HG03571 (cell line): ENCODE data around the gene MUC12.
"Not testable (repeated sequence)": the region's sequence is repeated elsewhere in the genome, so short reads cannot be mapped to it uniquely, and the experiment has no call there.

Experiments used
- ATAC-seq: cut with Tn5 transposase; IDR thresholded peaks from one replicate; pipeline ENCODE4 v1.9.1; 2021; ENCODE audit not compliant: unreplicated experiment

MUC12 gene, protein sequence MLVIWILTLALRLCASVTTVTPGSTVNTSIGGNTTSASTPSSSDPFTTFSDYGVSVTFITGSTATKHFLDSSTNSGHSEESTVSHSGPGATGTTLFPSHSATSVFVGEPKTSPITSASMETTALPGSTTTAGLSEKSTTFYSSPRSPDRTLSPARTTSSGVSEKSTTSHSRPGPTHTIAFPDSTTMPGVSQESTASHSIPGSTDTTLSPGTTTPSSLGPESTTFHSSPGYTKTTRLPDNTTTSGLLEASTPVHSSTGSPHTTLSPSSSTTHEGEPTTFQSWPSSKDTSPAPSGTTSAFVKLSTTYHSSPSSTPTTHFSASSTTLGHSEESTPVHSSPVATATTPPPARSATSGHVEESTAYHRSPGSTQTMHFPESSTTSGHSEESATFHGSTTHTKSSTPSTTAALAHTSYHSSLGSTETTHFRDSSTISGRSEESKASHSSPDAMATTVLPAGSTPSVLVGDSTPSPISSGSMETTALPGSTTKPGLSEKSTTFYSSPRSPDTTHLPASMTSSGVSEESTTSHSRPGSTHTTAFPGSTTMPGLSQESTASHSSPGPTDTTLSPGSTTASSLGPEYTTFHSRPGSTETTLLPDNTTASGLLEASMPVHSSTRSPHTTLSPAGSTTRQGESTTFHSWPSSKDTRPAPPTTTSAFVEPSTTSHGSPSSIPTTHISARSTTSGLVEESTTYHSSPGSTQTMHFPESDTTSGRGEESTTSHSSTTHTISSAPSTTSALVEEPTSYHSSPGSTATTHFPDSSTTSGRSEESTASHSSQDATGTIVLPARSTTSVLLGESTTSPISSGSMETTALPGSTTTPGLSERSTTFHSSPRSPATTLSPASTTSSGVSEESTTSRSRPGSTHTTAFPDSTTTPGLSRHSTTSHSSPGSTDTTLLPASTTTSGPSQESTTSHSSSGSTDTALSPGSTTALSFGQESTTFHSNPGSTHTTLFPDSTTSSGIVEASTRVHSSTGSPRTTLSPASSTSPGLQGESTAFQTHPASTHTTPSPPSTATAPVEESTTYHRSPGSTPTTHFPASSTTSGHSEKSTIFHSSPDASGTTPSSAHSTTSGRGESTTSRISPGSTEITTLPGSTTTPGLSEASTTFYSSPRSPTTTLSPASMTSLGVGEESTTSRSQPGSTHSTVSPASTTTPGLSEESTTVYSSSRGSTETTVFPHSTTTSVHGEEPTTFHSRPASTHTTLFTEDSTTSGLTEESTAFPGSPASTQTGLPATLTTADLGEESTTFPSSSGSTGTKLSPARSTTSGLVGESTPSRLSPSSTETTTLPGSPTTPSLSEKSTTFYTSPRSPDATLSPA (N-terminal part only)

DNA sequence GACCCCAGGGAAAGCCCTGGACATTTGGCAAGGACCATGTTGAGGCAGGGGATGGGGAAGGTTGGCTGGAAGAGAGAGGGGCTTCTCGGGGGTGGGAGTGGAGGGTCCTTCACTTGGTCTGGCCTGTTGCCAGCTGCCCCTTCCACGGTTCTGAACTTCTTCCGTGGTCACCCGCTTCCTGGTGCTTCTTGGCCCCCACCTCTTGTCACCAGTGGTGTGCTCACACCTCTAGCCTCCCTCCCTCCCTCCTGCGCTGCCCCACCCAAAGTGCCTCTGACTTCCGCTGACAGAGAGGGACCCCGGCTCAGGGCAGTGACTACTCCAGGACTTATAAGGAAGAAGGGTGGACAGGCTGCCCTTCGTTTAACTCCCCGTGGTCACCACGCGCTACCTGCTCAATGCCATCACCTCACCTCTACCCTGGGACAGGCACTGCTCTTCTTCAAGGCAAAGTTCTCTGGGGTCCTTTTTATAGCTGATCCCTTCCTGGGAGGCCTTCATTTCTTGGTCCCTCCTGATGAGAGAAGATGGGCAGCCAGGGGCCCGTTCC lies at the start of gene MUC12:
MUC12 (plus strand) TSS at position 500 of the 550 bp plus-strand sequence. CDS start 58 bp downstream, outside the sequence.
- no peak for ATAC-seq

DNA sequence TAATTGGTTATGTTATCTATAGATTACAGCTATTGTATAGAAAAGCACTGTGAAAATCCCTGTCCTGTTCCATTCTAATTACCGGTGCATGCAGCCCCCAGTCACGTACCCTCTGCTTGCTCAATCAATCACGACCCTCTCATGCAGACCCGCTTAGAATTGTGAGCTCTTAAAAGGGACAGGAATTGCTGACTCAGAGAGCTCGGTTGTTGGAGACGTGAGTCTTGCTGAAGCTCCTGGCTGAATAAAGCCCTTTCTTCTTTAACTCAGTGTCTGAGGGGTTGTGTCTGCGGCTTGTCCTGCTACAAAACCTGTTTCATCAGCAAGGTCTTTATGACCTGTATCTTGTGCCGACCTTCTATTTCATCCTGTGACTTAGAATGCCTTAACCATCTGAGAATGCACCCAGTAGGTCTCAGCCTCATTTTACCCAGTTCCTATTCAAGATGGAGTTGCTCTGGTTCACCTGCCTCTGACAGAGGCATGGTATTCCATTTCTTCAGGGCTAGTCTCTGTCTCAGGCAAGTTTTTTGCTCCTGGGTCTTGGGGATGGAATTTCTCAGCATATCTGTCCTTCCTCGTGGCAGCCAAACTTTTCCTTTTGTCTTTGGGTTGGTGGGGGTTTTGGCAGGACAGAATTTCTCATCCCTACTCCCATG lies 49.5 kb upstream of the MUC12 start:
- ATAC-seq = not testable (repeated sequence)

GRCh38 chr7:100921039-100921438 lies 48.3 kb upstream of the MUC12 start:
- no peak for ATAC-seq

- ATAC-seq = not testable (repeated sequence)
These were observed 45.7 kb upstream of the MUC12 start for GRCh38 chr7:100923616-100924015.

DNA sequence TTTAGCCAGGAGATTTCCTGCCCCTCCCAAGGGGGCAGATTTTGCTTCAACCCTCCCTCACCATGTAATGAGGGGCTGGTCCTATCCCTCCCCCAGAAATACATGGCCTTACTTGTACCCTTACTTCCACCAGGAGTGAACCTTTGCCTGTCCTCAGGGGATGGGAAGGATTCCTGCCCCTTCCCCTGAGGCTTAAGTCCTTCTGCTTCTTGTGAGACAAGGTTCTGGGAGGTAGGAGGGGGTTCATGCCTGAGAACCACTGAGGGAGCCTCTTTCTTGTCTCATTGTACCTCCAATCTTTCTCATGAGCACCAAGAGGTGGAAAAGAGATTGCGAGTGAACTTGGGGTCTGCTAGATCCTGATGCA lies 39.6 kb upstream of the MUC12 start:
- ATAC-seq = no peak

DNA sequence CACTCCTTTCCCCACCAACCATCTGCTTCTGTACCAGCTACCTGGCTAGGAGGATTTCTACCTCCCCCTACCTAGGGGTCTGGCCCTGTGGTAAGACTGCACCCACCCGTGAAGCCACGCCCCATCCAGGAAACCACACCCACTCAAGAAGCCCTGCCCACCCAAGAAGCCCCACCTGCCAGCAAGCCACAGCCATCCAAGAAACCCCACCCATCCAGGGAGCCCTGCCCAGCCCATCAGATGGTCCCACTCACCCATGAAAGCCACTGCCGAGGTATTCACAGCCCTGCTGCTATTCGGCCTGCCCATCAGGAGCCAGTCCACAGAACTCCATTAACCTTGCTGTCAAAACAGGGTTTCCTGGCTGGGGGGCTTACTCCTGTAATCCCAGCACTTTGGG lies 35.6 kb upstream of the MUC12 start:
- no peak for ATAC-seq

- ATAC-seq = not testable (repeated sequence)
These were observed 34.0 kb upstream of the MUC12 start for GRCh38 chr7:100935381-100935780.

- ATAC-seq = not testable (repeated sequence)
These were observed 33.2 kb upstream of the MUC12 start for GRCh38 chr7:100936167-100936566.

GRCh38 chr7:100942045-100942774 lies 27.2 kb upstream of the MUC12 start:
- ATAC-seq = no peak

DNA sequence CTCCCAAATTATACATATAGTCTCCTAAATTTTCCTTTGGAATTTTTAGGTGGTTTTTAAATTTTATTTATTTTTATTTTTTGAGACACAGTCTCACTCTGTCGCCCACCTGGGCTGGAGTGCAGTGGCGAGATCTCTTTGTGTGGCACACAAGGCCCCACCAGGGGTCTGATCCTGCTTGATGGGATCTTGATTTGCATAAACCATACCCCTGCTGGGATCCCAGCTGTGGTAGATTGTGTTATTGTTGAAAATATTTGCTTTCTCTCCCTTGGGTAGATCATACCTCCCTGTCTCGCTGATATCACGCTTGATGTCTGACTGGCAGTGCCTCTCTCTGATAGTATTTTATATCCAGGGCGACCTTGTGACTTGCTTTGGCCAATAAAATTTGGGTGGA lies 25.7 kb upstream of the MUC12 start:
- ATAC-seq = no peak

- ATAC-seq = no peak
These were observed 25.2 kb upstream of the MUC12 start for GRCh38 chr7:100944138-100944537.

- ATAC-seq = no peak
These were observed 23.3 kb upstream of the MUC12 start for GRCh38 chr7:100946111-100946510.

DNA sequence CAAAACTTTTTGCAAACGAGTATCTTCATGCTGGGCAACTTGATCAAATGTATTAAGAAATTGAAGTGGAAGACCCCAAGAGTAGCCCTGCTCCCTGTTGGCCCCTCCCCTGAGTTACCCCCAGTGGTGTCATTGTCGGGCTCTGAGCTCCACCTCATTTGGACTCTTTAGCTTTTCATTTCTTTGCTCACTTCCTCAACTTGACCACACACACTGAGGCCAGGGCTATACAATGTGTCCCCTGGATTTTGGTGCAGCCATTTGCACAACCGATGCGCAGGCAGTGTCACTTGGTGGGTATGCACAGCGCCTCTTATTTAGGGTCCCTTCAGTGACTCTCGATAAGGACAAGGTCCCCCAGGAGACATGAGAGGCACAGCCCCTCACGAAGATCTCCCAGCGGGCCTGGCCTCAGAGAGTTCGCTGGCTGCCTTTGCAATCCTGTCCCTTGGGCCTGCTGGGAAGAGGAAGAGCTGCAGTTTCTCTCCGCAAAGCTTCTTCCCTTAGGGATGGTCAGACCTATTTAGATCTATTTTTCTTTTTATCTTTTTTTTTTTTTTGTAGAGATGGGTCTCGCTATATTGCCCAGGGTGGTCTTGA lies 22.5 kb upstream of the MUC12 start:
- no peak for ATAC-seq

DNA sequence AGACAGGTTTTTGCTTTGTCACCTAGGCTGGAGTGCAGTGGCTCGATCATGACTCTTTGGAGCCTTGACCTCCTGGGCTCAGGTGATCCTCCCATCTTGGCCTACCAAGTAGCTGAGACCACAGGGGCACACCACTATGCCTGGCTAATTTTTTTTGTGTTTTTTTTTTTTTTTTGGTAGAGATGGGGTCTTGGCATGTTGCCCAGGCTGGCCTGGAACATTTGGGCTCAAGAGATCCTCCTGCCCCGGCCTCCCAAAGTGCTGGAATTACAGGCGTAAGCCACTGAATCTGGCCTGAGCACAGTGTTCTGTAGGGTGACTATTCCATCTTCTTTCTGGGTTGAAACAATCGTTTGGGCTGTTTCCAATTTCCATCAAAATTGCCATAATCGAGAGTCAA lies 21.6 kb upstream of the MUC12 start:
- ATAC-seq = no peak

DNA sequence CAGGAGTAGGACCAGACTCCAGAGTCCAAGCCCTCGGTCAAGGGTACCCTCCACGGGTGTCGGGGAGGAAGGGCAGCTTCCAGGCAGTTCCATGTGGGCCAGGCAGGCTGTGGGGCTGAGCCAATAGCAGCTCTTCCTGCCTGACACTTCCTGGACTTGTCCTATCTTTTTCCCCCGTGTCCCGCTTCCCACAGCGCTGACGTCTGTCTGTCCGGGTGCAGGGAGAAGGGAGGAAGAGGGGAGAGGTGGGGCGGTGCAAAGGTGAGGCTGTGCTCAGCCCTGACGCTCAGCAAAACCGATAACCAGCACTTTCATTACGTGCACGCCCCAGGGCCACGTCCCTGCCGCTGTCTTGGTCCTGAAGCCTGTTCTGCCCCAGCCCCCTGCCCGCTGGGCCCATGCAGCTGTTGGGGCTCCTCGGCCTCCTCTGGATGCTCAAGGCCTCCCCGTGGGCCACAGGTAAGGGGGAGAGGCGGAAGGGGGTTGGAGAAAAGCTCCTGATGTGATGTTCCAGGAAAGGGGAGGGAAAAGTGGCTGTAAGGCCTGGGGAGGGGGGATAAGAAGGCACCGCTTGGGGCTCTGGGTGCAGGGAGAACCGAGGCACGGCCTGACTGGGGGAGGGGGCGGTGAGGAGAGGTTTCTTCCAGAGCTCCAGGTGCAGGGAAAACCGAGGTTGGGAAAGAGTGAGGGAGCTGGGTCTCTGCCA lies 20.0 kb upstream of the MUC12 start, which contains the start of gene MUC3A:
MUC3A (plus strand) TSS at position 308 of the 706 bp plus-strand sequence; CDS start at position 399, 91 bp downstream.
- ATAC-seq = no peak

GRCh38 chr7:100949933-100950443 lies 19.4 kb upstream of the MUC12 start:
- ATAC-seq = no peak

- no peak for ATAC-seq
These were observed 18.2 kb upstream of the MUC12 start for GRCh38 chr7:100951172-100951571.

DNA sequence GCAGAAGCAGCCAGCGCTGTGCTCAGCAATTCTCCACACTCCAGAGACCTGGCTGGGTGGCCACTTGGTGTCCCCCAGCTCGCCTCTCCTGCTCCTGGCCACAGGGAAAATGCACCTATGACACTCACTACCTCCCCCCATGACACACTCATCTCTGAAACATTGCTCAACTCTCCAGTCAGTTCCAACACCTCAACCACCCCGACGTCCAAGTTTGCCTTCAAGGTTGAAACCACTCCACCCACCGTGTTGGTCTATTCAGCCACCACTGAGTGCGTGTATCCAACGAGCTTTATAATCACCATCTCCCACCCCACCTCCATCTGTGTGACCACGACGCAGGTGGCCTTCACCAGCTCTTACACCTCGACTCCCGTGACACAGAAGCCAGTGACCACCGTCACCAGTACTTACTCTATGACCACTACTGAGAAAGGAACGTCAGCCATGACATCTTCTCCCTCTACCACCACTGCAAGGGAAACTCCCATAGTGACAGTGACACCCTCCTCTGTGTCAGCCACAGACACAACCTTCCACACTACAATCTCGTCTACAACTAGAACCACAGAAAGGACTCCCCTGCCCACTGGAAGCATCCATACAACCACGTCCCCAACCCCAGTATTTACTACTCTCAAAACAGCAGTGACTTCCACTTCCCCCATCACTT lies 17.3 kb upstream of the MUC12 start:
- no peak for ATAC-seq
